Caki2 (cell line): ENCODE data around the gene HSPA2. TPM values are rescaled to one million over a fixed set of nuclear protein-coding genes. Genes with fewer than 3 reads are reported as not detected.
A peak's percentile ranks its signal among the peaks of the same experiment; 100 is the strongest.
"Not testable (repeated sequence)": the region's sequence is repeated elsewhere in the genome, so short reads cannot be mapped to it uniquely, and the experiment has no call there.

Experiments used
- DNase-seq: peaks from one replicate; pipeline ENCODE4 v3.0.0-alpha.2; 2015; ENCODE audit warnings: low read depth
- in situ Hi-C: cut with HindIII; loops from 2 replicates; pipeline ENCODE4 v1.10.0; 2016; ENCODE audit warnings: low sequenced_read_pairs, low pct_unique_long_range_greater_than_20kb, mixed read lengths
- total RNA-seq: library from RNA; depleted of rRNA; stranded (reverse); fragments of >200 nt; shearing (Covaris generic); gene quantifications from 2 replicates; pipeline ENCODE4 v1.2.3, GENCODE V29; 2014; ENCODE audit warnings: low replicate concordance

The HSPA2 gene
- total RNA-seq, 1 experiment from 2014 or later, result 42.5 TPM

- no peak for DNase-seq
- in situ Hi-C loops, result no loop called here
Observed at GRCh38 chr14:64509036-64509435, 31.5 kb upstream of the HSPA2 start.

DNA sequence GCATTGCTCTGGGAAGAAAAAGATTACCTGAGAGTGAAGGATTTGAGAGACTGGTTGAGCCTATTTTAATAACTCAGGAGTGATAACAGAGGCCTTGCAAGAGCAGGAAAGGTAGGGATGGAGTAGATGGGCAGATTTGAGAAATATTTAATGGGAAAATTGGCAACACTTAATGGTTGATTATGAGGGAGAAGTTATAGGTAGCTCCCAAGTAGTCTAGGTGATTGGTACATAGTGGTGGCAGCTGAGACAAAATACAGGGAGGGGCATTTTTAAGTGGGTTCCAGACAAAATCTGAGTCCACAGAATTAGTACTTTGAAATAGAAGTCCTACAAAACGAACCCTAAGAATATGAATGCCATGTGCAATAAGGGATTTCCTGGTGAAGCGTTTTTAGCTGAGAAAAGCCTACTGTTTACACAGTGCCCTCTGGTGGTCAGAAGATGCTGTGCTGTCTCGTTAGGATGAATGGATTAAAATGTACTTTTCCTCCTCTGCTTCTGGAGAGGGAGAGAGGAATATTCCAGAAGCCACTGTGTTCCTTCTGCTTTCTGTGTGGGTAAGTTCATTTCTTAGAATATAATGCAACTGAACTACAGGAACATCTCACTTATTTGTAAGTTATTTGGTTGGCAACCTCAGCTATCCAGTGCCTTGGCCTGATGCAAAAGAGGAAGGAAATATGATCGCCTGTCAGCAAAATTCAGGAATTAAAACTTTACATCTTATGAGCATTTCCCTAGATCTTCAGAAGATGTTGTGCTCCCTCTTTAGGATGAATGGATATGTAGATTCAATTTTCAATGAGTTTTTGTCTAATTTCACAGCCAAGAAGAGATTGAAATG is 29.5 kb upstream of the HSPA2 start:
- peak; percentile 51 for DNase-seq
- in situ Hi-C loops, result no loop called here

GRCh38 chr14:64513271-64513670 is 27.3 kb upstream of the HSPA2 start:
- in situ Hi-C loops, result no loop called here
- no peak for DNase-seq

DNA sequence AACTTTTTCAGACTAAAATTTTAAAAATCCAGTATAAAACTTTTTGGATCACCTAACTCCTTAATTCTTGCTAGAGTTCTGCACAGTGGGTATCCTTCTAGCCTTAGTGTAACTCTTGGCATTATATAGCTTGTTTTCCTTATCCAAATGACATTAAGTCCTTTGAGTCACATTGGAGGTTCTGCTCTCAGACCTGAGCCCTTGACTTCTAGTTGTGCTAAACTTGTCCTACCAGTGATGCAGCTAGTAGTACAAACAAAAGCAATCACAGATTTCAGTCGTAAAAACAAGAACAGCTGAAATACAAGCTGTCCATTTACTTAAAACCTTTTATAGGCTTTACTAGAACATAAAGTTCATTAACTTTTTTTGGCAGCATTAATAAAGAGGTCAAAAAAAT is 25.5 kb upstream of the HSPA2 start:
- DNase-seq, result no peak
- in situ Hi-C loops, result no loop called here

DNA sequence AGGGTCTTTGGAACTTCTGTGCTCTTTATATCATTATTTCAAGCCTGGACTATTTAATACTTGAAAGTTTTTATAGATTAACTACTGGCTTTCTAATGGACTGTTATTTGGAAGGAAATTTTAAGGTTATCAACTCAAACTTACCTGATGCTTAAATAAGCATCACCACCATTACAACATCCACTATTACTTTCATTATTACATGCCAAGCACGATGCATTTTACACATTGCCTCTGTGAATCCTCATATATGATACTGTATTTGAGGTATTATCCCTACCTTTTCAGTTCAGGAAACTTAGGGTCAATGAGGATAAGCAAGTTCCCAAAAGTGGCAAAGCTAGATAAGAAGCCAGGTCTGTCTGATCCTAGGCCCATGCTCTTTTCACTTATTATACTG is 23.6 kb upstream of the HSPA2 start:
- in situ Hi-C loops, result no loop called here
- DNase-seq, result no peak

DNA sequence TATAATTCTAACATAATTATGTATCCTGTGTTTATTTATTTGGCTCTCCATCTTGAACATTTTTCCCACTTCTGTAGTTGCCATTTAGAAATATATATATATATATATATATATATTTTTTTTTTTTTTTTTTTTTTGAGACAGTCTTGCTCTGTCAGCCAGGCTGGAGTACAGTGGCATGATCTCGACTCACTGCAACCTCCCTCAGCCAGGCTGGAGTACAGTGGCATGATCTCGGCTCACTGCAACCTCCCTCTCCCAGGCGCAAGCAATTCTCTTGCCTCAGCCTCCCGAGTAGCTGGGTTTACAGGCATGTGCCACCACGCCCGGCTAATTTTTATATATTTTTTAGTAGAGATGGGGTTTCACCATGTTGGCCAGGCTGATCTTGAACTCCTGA is 22.9 kb upstream of the HSPA2 start:
- DNase-seq, in situ Hi-C loops: not testable (repeated sequence)

GRCh38 chr14:64518229-64518628 is 22.3 kb upstream of the HSPA2 start:
- in situ Hi-C loops, result no loop called here

GRCh38 chr14:64520699-64521098 is 19.8 kb upstream of the HSPA2 start:
- no peak for DNase-seq
- in situ Hi-C loops, result no loop called here

More at GRCh38 chr14:64518229-64518628, 22.3 kb upstream of the HSPA2 start:
- DNase-seq, result no peak

DNA sequence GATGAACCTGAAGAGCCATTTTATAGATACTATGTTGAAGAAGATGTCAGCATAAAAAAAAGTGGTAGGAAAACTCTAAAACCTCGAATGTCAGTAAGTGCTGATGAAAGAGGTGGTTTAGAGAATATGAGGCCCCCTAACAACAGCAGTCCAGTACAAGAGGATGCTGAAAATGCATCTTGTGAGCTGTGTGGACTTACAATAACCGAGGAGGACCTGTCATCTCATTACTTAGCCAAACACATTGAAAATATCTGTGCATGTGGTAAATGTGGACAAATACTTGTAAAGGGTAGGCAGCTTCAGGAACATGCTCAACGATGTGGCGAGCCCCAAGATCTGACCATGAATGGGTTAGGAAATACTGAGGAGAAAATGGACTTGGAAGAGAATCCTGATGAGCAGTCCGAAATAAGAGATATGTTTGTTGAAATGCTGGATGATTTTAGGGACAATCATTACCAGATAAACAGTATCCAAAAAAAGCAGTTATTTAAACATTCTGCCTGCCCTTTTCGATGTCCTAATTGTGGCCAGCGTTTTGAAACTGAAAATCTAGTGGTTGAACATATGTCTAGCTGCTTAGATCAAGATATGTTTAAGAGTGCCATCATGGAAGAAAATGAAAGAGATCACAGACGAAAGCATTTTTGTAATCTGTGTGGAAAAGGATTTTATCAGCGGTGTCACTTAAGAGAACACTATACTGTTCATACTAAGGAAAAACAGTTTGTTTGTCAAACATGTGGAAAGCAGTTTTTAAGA is 17.8 kb upstream of the HSPA2 start:
- in situ Hi-C loops, result no loop called here
- no peak for DNase-seq

DNA sequence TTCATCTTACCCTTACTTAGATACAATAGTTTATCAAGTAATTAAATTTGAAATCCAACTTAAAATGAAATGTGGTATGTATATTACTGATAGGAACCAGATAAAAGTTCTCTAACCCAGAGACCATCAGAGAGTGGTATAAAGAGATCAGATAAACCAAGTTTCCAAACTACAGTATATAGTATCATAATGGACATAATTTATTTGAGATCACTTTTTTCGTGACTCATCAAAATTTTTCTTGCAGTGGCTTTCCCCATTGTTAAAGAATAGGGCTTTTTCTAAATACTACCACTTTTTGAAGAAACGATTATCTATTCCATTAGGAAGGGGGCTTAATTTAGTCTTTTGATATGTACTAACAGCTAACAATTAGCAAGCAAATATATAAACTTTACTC is 15.2 kb upstream of the HSPA2 start:
- in situ Hi-C loops, result no loop called here
- DNase-seq, result no peak

DNA sequence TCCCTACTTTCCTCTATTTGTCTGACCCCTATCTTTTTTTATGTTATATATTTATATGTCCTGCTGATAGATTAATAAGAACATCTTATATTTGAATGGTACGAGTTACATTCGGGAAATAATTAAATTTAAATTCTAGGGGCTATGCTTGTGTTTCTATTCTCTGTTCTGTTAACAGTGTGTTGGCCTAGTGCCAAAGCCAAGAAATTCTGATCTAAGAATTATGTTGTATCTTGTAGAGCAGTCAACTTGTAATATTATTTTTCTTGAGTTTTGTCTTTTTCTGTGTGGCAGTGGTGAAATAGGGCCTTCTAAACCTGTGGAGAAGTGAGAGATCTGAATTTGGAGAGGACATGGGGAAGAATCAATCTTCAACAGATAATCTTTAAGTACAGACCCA is 9.0 kb upstream of the HSPA2 start:
- no peak for DNase-seq
- in situ Hi-C loops, result no loop called here

DNA sequence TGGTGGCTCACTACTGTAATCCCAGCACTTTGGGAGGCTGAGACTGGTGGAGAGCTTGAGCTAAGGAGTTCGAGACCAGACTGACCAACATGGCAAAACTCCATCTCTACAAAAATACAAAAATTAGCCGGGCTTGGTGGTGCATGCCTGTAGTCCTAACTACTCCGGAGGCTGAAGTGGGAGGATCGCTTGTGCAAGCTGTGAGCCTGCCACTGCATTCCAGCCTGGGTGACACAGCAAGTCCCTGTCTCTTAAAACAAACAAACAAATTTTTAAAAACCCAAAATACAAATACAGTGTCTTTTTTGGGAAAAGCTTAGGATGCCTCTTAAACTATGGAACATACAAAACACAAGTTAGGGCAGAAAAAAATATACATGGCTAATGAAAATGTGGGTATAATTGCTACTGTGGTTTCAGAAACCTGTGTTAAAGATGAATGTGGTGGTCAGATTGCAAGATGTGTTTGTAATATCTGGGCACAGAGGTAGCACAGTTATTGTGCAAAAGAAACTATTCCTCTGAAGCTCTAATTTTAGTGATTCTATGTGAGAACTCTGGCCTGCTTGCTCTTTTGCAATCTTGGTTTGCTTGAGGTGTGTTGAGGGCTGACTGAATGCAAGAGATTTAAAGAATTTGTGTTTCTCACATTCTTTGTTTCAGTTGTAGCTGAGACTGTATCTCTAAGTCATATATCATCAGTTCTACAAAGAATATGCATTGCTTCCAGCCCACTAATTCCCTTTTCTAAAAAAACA is 3.9 kb upstream of the HSPA2 start:
- no peak for DNase-seq
- in situ Hi-C loops, result no loop called here

DNA sequence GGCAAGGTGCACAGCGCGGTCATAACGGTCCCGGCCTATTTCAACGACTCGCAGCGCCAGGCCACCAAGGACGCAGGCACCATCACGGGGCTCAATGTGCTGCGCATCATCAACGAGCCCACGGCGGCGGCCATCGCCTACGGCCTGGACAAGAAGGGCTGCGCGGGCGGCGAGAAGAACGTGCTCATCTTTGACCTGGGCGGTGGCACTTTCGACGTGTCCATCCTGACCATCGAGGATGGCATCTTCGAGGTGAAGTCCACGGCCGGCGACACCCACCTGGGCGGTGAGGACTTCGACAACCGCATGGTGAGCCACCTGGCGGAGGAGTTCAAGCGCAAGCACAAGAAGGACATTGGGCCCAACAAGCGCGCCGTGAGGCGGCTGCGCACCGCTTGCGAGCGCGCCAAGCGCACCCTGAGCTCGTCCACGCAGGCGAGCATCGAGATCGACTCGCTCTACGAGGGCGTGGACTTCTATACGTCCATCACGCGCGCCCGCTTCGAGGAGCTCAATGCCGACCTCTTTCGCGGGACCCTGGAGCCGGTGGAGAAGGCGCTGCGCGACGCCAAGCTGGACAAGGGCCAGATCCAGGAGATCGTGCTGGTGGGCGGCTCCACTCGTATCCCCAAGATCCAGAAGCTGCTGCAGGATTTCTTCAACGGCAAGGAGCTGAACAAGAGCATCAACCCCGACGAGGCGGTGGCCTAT is 875 bp downstream of the HSPA2 start:
- in situ Hi-C loops, result no loop called here

DNA sequence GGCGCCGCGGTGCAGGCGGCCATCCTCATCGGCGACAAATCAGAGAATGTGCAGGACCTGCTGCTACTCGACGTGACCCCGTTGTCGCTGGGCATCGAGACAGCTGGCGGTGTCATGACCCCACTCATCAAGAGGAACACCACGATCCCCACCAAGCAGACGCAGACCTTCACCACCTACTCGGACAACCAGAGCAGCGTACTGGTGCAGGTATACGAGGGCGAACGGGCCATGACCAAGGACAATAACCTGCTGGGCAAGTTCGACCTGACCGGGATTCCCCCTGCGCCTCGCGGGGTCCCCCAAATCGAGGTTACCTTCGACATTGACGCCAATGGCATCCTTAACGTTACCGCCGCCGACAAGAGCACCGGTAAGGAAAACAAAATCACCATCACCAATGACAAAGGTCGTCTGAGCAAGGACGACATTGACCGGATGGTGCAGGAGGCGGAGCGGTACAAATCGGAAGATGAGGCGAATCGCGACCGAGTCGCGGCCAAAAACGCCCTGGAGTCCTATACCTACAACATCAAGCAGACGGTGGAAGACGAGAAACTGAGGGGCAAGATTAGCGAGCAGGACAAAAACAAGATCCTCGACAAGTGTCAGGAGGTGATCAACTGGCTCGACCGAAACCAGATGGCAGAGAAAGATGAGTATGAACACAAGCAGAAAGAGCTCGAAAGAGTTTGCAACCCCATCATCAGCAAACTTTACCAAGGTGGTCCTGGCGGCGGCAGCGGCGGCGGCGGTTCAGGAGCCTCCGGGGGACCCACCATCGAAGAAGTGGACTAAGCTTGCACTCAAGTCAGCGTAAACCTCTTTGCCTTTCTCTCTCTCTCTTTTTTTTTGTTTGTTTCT is 1.7 kb downstream of the HSPA2 start:
- no peak for DNase-seq
- in situ Hi-C loops, result no loop called here

More for the DNA sequence above, 875 bp downstream of the HSPA2 start:
- DNase-seq, result no peak

DNA sequence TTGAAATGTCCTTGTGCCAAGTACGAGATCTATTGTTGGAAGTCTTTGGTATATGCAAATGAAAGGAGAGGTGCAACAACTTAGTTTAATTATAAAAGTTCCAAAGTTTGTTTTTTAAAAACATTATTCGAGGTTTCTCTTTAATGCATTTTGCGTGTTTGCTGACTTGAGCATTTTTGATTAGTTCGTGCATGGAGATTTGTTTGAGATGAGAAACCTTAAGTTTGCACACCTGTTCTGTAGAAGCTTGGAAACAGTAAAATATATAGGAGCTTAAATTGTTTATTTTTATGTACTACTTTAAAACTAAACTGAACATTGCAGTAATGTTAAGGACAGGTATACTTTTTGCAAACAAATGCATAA is 2.3 kb downstream of the HSPA2 start:
- in situ Hi-C loops, result no loop called here
- no peak for DNase-seq

GRCh38 chr14:64544607-64545312 is 4.2 kb downstream of the HSPA2 start:
- DNase-seq, result no peak
- in situ Hi-C loops, result no loop called here

- in situ Hi-C loops, result no loop called here
- DNase-seq, result no peak
Observed at GRCh38 chr14:64549016-64549415, 8.5 kb downstream of the HSPA2 start.
